ENCODE data around the gene ADISSP. TPM values are rescaled to one million over a fixed set of nuclear protein-coding genes. Genes with fewer than 3 reads are reported as not detected.
A peak's percentile ranks its signal among the peaks of the same experiment; 100 is the strongest.

ADISSP gene
- total and polyA plus RNA-seq, 2 of the 13 experiments (the other 11 are each of a cell fraction or from before 2014, with no cell fraction given) = 38.3 to 90.6 TPM

- TF ChIP-seq ZBTB39 (CRISPR knock-in tag; IDR thresholded peaks at IDR 0.05) = no peak
- peak; percentile 98 for TF ChIP-seq POGK (CRISPR knock-in tag; conservative IDR thresholded peaks at IDR 0.05)
- TF ChIP-seq ZNF337 (CRISPR knock-in tag; IDR thresholded peaks at IDR 0.05; ENCODE audit: borderline replicate concordance, low read depth) = peak; percentile 98
- TF ChIP-seq TBP (CRISPR knock-in tag; IDR thresholded peaks at IDR 0.05) = no peak
- TF ChIP-seq ZNF496 (CRISPR knock-in tag; IDR thresholded peaks at IDR 0.05; ENCODE audit: insufficient replicate concordance) = no peak
- TF ChIP-seq BCL3 (CRISPR knock-in tag; IDR thresholded peaks at IDR 0.05) = peak; percentile 99
- TF ChIP-seq, protein P1, sequence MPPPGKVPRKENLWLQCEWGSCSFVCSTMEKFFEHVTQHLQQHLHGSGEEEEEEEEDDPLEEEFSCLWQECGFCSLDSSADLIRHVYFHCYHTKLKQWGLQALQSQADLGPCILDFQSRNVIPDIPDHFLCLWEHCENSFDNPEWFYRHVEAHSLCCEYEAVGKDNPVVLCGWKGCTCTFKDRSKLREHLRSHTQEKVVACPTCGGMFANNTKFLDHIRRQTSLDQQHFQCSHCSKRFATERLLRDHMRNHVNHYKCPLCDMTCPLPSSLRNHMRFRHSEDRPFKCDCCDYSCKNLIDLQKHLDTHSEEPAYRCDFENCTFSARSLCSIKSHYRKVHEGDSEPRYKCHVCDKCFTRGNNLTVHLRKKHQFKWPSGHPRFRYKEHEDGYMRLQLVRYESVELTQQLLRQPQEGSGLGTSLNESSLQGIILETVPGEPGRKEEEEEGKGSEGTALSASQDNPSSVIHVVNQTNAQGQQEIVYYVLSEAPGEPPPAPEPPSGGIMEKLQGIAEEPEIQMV (CRISPR knock-in tag; IDR thresholded peaks at IDR 0.05; ENCODE audit: low read depth) = peak; percentile 77; the same call in 1 of the 2 replicates
- peak; percentile 98 for TF ChIP-seq NKX3-1 (CRISPR knock-in tag; IDR thresholded peaks at IDR 0.05)
- TF ChIP-seq, protein P2, sequence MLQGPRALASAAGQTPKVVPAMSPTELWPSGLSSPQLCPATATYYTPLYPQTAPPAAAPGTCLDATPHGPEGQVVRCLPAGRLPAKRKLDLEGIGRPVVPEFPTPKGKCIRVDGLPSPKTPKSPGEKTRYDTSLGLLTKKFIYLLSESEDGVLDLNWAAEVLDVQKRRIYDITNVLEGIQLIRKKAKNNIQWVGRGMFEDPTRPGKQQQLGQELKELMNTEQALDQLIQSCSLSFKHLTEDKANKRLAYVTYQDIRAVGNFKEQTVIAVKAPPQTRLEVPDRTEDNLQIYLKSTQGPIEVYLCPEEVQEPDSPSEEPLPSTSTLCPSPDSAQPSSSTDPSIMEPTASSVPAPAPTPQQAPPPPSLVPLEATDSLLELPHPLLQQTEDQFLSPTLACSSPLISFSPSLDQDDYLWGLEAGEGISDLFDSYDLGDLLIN (CRISPR knock-in tag; IDR thresholded peaks at IDR 0.05; ENCODE audit: borderline replicate concordance) = peak; percentile 96; the same call in 1 of the 2 replicates
- TF ChIP-seq DBP (CRISPR knock-in tag; IDR thresholded peaks at IDR 0.05; ENCODE audit: not compliant biosample characterization) = peak; percentile 91
- TF ChIP-seq ZNF260 (CRISPR knock-in tag; IDR thresholded peaks at IDR 0.05; ENCODE audit: borderline replicate concordance, low read depth) = no peak
- TF ChIP-seq THYN1 (CRISPR knock-in tag; IDR thresholded peaks at IDR 0.05; ENCODE audit: borderline replicate concordance, low read depth) = peak; percentile 82; the same call in 1 of the 2 replicates
- no peak for TF ChIP-seq ZEB1 (IDR thresholded peaks at IDR 0.05; ENCODE audit: insufficient replicate concordance, low read depth)
- TF ChIP-seq NCOA5 (CRISPR knock-in tag; IDR thresholded peaks at IDR 0.05) = no peak
- peak; percentile 92 for TF ChIP-seq ZNF761 (CRISPR knock-in tag; conservative IDR thresholded peaks at IDR 0.05)
- TF ChIP-seq ZNF816 (CRISPR knock-in tag; IDR thresholded peaks at IDR 0.05; ENCODE audit: borderline replicate concordance) = peak; percentile 84; the same call in 1 of the 2 replicates
- TF ChIP-seq FOXC1 (CRISPR knock-in tag; IDR thresholded peaks at IDR 0.05; ENCODE audit: borderline replicate concordance) = peak; percentile 97; the same call in 1 of the 2 replicates
- peak; percentile 86; the same call in 1 of the 2 replicates for TF ChIP-seq PCBP1 (IDR thresholded peaks at IDR 0.05; ENCODE audit: borderline replicate concordance, low read depth, low read length)
- TF ChIP-seq TAF1 (CRISPR knock-in tag; IDR thresholded peaks at IDR 0.05) = peak; percentile 55
These were observed 44.1 kb upstream of the ADISSP start (continued) for GRCh38 chr20:3811467-3812258.

Data from HepG2 (cell line).